Fibroblast of villous mesenchyme (primary cell): Measurements from ENCODE around the gene BCL2. TPM values are rescaled to one million over a fixed set of nuclear protein-coding genes. Genes with fewer than 3 reads are reported as not detected.

Experiments
- DNase-seq: peaks from one replicate; pipeline ENCODE4 v3.0.0-alpha.2; 2010; ENCODE audit warnings: low read depth
- H3K4me3 ChIP-seq: 2 replicates; pipeline ENCODE4 v1.5.1; 2011; ENCODE audit warnings: low read depth, mild to moderate bottlenecking, low read length
- CTCF ChIP-seq: IDR thresholded peaks from 2 replicates; pipeline ENCODE4 v1.5.1; 2012; ENCODE audit warnings: low read depth, mild to moderate bottlenecking, low read length; ENCODE audit not compliant: insufficient read depth
- total RNA-seq: library from RNA; depleted of rRNA; stranded (reverse); fragments of >200 nt; gene quantifications from 2 replicates; pipeline ENCODE4 v1.2.3, GENCODE V29; 2012

Gene BCL2
- total RNA-seq, 1 donor, result 0.86 TPM

DNA sequence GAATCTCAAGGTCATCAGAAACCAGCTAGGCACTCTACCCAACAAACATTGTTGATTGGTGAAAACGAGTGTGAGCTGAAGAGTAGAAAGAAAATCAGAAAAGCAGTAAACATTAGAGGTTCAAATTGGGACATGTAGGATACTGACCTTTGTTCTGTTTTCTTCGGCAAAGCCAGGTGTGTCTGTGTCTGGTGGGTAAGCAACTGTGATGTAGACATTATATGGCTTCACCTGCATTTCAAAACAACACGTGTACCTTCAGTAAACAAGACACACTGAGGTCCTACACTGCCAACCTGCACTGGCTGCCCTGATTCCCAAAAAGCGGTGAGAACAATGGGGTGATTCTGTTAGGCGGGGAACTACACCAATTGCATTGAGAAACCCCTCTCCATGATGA lies 24.7 kb upstream of the BCL2 start:
- no peak for TF ChIP-seq CTCF
- no peak overlapping the region for H3K4me3 ChIP-seq
- DNase-seq, result no peak

GRCh38 chr18:63342206-63342605 lies 22.6 kb upstream of the BCL2 start:
- DNase-seq, result peak; percentile 40
- no peak overlapping the region for H3K4me3 ChIP-seq
- TF ChIP-seq CTCF, result peak; percentile 59

DNA sequence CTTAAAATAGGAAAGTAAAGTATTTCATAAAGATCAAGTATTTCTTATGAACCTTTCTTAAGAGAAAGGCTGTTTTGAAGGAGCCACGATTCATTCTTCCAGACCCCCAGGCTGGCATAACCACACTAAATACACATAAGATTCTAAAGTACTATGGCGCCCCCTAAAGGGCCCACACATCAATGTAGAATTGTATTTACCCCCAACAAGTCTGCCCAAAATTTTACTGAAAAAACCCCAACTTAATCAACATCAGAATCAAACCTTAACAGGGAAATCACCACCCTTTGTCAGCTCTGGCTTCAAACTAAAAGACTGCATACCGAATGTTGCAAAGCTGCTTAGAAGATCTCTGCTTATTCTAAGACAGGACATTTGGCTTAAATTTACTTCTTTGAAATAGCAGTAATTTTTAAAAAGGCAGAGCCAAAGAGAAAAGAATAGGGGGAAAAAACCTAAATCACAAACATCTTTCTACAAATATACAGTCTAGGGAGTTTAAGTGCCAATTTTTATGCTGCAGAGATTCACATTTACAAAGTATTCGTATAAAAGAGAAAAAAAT lies 20.4 kb upstream of the BCL2 start:
- H3K4me3 ChIP-seq, result no peak overlapping the region
- TF ChIP-seq CTCF, result peak; percentile 59
- DNase-seq, result peak; percentile 55

GRCh38 chr18:63336366-63337099 lies 17.0 kb upstream of the BCL2 start:
- H3K4me3 ChIP-seq, result no peak overlapping the region
- TF ChIP-seq CTCF, result no peak
- DNase-seq, result peak; percentile 93

DNA sequence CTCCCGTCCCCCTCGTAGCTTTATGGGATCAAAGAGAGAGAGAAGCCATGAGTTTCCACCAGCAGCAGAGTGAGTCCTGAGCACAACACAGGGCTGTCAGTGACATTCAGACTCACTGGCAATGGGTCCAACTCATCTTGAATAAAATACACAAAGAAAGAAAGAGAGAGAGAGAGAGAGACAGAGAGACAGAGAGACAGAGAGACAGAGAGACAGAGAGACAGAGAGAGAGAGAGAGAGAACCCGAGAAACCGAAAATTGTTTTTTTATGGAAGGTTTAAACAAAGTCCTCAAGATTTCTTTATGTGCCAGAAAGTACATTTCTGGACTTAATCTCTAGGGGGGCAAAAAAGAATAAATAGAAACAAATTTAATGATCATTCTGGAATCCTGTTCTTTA lies 11.5 kb upstream of the BCL2 start:
- DNase-seq, result no peak
- H3K4me3 ChIP-seq, result no peak overlapping the region
- no peak for TF ChIP-seq CTCF

DNA sequence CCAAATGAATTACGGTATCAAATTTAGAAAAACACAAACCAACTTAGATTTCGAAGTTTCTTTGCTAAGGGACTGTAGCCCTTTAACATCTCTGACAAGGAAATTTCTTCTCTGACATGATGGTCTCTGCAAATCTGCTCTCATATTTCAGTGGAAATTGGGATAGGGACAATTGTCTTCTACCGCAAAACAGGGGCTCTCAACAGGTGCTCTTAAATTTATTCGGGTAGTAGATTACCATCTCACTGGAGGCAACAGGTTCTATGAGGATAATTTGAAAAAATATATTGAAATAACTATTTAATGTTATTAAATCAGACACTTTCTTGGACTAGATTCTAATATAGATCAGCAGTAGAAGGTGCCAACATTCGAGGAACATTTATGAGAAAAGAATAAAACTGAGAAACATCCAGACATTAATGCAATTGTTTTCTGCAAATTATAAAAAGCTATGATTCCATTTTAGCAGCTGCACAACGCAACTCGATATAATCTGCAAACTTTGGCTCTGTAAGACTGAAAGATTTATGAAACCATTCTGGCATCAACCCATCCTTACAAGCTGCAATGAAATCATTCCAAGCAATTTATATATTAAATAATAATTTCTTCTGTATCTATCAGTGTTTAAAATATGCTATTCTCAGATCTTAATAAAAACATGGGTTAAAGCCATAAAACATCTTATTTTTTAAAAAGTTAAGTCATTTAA lies 10.0 kb upstream of the BCL2 start:
- no peak for DNase-seq
- H3K4me3 ChIP-seq, result no peak overlapping the region
- no peak for TF ChIP-seq CTCF
